GM18507 (cell line): ENCODE measurements around the gene PTPRK.
"Not testable (repeated sequence)": the region's sequence is repeated elsewhere in the genome, so short reads cannot be mapped to it uniquely, and the experiment has no call there.

ENCODE experiments used
- DNase-seq: peaks from one replicate; pipeline ENCODE4 v3.0.0; 2011; ENCODE audit warnings: low read depth; ENCODE audit not compliant: insufficient read length; ENCODE audit errors: extremely low spot score
- FAIRE-seq: peaks from 2 replicates; lab custom pipeline; 2011; peaks lifted over from hg19 to GRCh38; lab: Jason Lieb, UNC

PTPRK gene

DNA sequence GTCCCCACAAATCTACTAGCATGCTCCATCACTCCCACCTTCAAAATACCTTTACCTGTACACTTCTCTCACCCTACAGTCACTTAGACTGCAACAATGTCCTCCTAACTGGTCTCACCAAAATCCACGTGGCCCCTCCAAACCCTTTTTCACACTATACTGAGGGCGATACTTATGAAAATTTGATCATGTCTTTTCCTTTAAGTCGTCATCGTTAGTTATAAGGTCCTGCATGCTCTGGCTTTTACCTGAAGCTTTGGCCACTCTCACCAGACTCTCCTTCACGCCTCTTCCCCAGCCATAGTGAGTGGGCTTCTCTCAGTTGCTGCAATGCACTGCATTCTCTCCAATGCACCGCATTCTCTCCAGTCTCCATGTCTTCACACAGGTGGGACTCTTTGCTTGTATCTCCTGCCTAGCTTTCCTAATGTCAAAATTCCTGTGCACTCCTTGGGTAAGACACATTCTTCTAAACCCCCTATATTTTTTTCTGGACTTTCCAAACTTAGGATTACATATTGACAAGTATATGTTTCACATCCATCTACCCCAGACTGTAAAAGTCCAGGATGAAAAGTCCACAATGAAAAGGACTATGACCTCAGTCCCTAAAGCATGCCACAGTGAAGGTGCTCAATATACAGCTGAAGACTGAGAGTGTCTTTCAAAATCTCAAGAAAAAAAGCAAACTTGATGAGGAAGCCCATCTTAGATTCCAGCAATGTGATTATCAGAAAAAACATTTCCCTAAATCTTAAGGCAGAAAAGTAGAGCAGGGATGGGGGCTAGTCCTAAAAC lies 24.7 kb downstream of the PTPRK start:
- no peak for DNase-seq
- no peak for FAIRE-seq

DNA sequence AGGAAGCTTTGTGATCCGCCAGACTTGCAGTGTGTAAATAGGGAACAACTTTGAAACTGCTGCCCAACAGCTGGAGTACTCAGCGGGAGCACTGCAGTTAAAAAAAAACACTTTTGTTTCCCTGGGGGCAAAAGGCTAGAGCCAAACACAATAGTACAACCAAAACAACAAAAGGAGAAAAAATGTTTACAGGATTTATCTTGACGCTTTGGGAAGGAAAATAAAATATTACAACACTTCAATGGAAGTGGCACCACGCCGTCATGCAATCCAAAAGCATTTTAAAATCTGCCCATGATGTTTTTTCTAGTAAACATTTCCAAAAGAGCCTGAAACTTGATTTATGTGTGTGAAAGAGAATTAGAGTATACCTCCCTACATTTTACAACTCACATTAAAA lies 26.0 kb downstream of the PTPRK start:
- DNase-seq (no peak), FAIRE-seq (no peak)

- DNase-seq (no peak), FAIRE-seq (no peak)
These were observed 26.5 kb downstream of the PTPRK start for GRCh38 chr6:128493877-128494276.

DNA sequence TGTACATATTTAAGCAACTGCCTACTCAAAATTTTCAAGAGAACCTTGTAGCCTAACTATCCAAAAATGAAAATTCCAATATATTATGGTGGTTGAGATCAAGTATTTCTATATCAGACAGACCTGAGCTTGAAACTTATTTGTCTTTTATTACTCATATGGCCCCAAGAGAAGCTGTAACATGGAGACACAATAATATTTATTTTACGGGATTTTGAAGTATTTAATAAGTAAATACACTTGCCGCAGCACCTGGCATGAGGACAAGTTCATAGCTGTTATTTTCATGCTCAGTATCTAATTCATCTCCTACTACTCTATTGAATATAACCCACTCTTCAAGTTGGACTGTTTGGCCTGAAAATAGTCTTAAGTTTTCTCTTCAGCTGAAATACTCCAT lies 28.0 kb downstream of the PTPRK start:
- no peak for FAIRE-seq
- no peak for DNase-seq

DNA sequence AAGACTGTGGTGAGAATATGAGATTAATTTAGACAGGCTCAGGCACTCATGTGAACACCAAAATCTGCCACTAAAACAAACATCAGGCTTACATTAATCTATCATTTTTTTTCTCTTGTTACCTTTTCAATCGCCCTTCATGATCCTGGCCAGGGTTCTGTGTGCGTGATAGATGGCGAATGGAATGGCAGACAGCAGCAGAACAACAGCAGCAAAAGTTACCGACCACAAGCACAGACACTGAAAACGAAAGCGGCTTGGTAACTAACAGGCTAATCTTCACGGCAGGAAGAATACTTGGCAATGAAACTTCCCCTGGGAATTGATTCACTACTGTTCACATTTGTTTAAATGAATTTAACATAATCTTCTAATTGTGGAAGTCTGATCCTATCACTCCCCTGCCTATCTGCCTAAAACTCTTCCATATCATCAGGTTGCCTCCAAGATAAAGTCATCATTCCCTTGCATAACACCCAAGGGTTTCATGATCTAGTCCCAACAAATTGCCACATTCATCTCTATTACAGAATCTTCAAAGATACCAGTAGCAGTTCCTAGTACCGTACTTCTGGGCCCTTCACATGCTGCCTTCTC lies 28.7 kb downstream of the PTPRK start:
- FAIRE-seq (no peak), DNase-seq (no peak)

GRCh38 chr6:128491100-128491581 lies 29.3 kb downstream of the PTPRK start:
- FAIRE-seq (no peak), DNase-seq (no peak)

- DNase-seq = no peak
- no peak for FAIRE-seq
These were observed 32.7 kb downstream of the PTPRK start for GRCh38 chr6:128487746-128488145.

DNA sequence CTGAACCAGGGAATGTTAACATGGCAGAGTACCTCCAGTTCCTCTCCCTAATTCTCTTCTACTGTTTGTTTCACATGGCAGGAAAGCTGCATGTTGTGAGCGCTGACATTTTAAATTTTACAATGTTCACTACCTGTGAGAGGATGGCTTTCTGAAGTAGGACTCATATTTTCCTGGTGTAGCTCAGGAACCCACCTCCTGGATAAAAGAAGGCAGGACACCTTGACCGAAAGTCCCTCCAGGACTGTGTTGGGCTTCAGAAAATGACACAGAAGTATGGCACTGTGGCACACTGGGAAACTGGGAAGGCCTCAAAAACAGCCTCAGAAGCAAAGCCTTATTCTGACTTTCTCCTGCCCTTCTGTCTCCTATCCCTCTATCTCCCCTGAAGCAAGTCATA lies 33.3 kb downstream of the PTPRK start:
- DNase-seq = no peak
- FAIRE-seq = no peak

GRCh38 chr6:128486580-128486979 lies 33.8 kb downstream of the PTPRK start:
- FAIRE-seq, DNase-seq: not testable (repeated sequence)

DNA sequence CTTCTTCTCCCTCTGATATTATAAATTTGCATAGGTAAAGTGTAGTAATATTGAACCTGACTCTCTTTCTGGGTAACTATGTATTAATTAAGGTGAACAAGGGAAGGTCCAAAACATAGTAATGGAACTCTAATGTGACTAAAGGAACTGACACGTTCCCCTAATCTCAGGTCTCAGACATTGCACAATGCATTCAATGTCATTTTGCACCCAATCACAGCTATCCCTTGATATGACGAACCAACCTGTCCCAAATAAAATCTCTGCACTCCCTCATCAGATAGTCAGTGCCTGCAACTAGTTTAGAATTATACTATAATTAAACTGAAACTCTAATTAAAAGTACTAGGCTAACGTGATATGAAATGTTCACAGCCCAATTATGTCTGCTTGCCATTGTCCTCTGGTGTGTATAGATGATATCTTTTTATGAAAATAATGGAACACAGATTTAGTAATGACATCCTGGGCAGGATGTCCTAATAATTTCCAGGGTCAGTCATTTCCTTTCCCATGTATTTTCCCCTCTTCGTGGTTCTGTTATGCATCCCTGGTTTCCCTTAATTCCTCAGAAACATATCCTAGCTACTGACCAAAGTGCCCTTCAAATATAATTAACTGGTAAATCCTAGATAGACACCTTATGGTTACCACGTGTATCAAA lies 36.8 kb downstream of the PTPRK start:
- no peak for FAIRE-seq
- no peak for DNase-seq

- DNase-seq (no peak), FAIRE-seq (no peak)
These were observed 37.8 kb downstream of the PTPRK start for GRCh38 chr6:128482642-128483041.

DNA sequence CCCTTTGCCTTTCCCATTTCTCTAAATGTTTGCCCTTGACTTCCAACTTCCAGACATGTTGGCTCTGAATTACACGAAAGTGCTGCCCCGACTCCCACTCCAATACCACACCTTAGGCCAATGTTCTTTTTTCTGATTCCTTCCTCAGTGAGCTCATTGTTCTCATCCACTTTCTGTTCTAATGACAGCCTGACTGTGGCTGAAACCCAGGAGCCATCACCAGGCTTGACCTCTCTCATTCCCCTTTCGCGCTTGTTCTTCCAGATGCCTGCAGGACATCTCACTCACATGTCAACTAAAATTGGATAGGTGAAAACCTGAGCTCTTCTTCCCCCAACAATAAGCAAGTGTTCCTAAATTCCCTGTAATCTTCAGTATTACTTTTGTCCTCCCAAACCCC lies 40.4 kb downstream of the PTPRK start:
- no peak for FAIRE-seq
- DNase-seq = no peak

DNA sequence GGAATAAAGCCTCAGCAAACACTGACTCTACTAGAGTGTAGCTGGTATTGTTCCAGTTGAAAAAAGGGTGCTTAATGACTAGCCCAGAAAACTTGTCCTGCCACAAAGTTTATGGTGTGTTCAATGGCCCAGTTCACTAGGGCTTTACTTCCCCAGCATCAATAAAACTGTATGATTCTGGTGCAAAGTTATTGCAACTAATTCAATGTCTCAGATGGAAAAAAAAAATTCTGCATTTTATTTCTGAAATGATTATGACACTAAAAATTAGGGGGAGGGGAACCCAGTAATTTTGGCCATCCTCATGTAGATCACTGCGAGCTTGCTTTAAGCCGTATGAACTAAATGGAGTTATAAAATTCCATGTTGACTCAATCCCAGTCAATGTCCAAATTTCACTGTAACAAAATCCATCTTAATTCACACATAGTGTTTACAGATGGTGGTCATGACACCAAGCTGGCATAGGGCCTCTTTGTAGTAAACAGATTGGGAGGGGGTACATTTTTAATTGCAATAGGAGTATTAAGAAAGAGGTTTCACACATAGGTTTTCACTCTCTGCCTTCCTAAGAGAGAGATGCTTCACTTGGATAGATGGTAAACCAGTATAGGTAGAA lies 41.2 kb downstream of the PTPRK start:
- FAIRE-seq = peak; percentile 12

GRCh38 chr6:128478230-128479047 lies 42.0 kb downstream of the PTPRK start:
- FAIRE-seq = no peak
- DNase-seq = no peak

More for the DNA sequence above, 41.2 kb downstream of the PTPRK start:
- DNase-seq = no peak

DNA sequence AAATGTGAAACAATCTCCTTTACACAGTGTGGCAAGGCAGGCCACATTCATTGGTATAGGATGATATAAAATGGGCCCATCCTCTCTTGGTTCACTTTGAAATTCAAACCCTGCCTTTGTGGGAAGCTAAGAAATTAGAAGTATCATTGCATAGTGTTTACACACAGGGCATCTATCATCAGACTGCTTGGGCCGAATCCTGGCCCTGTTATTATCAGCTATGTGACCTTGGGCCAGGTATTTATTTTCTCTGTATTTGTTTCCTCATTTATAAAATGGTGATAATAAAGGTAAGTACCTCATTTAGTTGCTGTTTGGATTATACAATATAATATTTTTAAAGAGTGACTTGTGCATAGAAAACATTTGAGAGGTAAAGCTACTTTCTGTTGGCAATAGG lies 45.5 kb downstream of the PTPRK start:
- FAIRE-seq (no peak), DNase-seq (no peak)

DNA sequence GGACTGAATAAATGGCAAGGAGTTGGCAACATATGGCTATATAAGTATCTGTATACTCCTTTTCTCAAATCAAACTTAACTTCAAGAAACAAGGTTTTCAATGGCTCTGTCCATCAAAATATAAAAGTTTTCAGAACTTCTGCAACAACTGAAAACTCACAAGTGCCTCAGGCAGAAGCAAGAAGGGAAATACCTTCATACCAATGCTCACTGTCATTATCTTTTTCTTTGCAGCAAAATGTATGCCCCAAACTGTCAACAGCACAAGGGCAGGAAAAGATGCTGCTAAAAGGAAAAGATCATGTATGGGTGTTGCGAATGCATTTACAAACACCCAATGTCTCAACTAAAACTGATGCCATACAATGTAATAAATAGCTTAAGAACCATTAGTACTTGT lies 45.9 kb downstream of the PTPRK start:
- FAIRE-seq (no peak), DNase-seq (no peak)

GRCh38 chr6:128471907-128472306 lies 48.5 kb downstream of the PTPRK start:
- DNase-seq (no peak), FAIRE-seq (no peak)

DNA sequence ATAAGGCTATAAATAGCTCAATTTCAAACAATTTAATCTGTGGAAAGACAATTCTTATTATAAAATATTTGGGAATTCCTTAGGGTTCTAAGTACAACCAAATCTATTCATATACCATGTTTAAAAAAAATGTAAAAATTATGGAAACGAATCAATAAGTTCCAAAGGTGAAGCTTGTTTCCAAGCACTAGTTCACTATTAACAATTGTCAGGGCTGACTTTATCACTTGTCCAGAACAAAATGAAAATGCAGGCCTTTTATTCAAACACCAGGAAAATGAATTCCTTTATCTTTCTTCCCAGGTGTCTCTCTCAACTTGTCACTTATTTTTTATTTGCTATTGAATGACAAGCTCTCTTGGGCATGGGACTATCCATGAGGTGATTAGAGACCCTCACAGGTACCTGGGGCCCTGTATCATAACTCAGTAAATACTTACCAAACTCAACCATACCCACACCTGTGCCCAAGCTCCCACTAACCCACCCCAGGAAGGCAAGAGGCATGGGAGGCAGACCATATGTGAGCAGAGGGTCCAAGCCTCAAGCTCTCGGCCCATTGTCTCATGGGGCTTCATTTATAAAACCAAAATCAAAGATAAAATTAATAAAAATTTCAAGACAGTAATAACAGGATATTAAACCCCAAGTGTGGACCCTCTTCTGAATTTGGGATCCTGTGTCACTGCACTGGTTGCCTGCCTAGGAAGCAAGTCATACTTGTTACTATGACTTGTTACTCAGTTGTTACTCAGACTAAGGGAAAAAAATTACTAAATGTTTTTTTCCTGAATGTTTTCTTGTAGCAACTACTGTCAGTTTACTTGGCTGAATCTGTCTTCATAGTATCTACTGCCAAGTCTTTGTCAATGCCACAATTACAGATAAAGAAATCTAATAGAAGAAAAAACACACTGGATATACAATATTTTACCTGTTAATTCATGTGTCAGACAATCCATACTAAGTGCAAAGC lies 54.7 kb downstream of the PTPRK start:
- no peak for DNase-seq
- FAIRE-seq = no peak
